SU-DHL-6 (cell line): Measurements from ENCODE around the gene USF1.

ENCODE experiments used
- EZH2phosphoT487 ChIP-seq: fragments of 200-600 bp; sonication (generic), shearing (Covaris generic); conservative IDR thresholded peaks from 2 replicates; pipeline ENCODE4 v1.6.1; 2018; ENCODE audit warnings: mild to moderate bottlenecking, antibody characterized with exemption, low read length, moderate library complexity, mixed read lengths
- TF ChIP-seq, protein P1 (sequence below): fragments of 200-600 bp; sonication (generic); IDR thresholded peaks from one replicate; pipeline ENCODE4 v1.5.1; 2017; ENCODE audit warnings: antibody characterized with exemption, mild to moderate bottlenecking, low read length, moderate library complexity; ENCODE audit not compliant: insufficient read depth, poor library complexity, severe bottlenecking

DNA sequence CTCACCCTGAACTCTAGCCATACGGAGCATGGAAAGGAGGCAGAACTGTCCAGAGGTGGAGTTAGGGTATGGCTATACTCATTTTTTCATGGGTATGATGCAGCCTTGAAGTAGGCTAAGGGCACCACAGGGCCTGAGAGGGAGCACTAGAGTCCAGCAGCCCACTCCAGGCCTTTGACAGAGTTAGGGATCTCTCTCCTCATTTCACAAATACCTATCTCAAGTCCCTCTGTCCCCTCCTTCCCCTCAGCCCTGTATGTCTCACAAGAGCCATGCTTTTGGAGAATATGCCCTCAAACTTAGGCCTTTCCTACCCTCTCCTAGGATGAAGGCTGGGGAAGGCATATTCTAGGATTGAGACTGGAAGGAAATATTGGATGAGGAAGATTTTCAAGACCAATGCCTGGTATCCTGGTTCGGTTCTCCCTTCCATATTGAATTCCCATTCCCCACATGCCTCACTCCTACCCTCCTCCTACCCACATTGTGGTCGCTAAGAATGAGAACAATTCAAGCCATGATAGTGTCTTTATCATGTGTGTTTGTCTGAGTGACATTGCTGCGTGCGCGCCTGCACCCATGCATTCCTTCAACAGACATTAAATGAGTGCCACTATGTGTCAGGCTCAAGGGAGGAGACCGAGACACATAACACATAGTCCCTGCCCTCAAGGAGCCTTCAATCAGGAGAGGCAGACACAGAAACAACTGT, 46.2 kb upstream of the USF1 start:
- TF ChIP-seq, protein P1, sequence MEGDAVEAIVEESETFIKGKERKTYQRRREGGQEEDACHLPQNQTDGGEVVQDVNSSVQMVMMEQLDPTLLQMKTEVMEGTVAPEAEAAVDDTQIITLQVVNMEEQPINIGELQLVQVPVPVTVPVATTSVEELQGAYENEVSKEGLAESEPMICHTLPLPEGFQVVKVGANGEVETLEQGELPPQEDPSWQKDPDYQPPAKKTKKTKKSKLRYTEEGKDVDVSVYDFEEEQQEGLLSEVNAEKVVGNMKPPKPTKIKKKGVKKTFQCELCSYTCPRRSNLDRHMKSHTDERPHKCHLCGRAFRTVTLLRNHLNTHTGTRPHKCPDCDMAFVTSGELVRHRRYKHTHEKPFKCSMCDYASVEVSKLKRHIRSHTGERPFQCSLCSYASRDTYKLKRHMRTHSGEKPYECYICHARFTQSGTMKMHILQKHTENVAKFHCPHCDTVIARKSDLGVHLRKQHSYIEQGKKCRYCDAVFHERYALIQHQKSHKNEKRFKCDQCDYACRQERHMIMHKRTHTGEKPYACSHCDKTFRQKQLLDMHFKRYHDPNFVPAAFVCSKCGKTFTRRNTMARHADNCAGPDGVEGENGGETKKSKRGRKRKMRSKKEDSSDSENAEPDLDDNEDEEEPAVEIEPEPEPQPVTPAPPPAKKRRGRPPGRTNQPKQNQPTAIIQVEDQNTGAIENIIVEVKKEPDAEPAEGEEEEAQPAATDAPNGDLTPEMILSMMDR: no peak
- no peak for TF ChIP-seq EZH2phosphoT487
